HEK293 (cell line): Measurements from ENCODE around the gene RND2.
A peak's percentile ranks its signal among the peaks of the same experiment; 100 is the strongest.

ENCODE experiments used
- CTCF ChIA-PET: fragments of 350-600 bp; formaldehyde crosslinking; extraction: SDS; loops from one replicate; lab custom pipeline; 2021; ENCODE audit warnings: antibody characterized with exemption; lab: Yijun Ruan, JAX
- POLR2A ChIA-PET: fragments of 300-600 bp; formaldehyde crosslinking; extraction: SDS; loops from one replicate; lab custom pipeline; 2020; ENCODE audit warnings: antibody characterized with exemption, inconsistent platforms; lab: Yijun Ruan, JAX
- H3K27ac ChIP-seq: fragments of 200-500 bp; sonication (Bioruptor generic); 2 replicates; pipeline ENCODE4 v1.5.1; 2014; ENCODE audit warnings: low read depth, low read length, control low read depth, inconsistent platforms; ENCODE audit errors: extremely low read depth
- H3K36me3 ChIP-seq, 2 experiments: fragments of 200-500 bp in 1 of 2; sonication (Bioruptor generic) in 1 of 2; 1 replicate in 1 of 2; 2 replicates in 1 of 2; pipeline ENCODE4 v1.5.1; 2014 to 2017; ENCODE audit warnings: inconsistent platforms in 2 of 2, low read length in 2 of 2; ENCODE audit not compliant: control insufficient read depth in 2 of 2, insufficient read depth in 1 of 2
- H3K4me1 ChIP-seq: fragments of 200-500 bp; sonication (Bioruptor generic); 2 replicates; pipeline ENCODE4 v1.5.1; 2014; ENCODE audit warnings: mild to moderate bottlenecking, low read length, inconsistent platforms; ENCODE audit not compliant: control insufficient read depth, insufficient read depth
- H3K4me3 ChIP-seq: 2 replicates; pipeline ENCODE4 v1.5.1; 2011; ENCODE audit warnings: low read depth, mild to moderate bottlenecking, control low read depth, low read length, moderate library complexity
- H3K9me3 ChIP-seq: fragments of 200-500 bp; sonication (Bioruptor generic); 2 replicates; pipeline ENCODE4 v1.5.1; 2014; ENCODE audit warnings: low read depth, low read length, inconsistent platforms; ENCODE audit not compliant: control insufficient read depth, insufficient read depth
- KLF8 ChIP-seq: fragments of 450-650 bp; formaldehyde crosslinking; IDR thresholded peaks from 2 replicates; pipeline ENCODE4 v1.5.1; 2016; ENCODE audit warnings: missing biosample characterization, missing genetic modification characterization
- SP7 ChIP-seq: fragments of 450-650 bp; formaldehyde crosslinking; IDR thresholded peaks from 2 replicates; pipeline ENCODE4 v1.5.1; 2016; ENCODE audit warnings: missing biosample characterization, missing genetic modification characterization
- WT1 ChIP-seq: fragments of 450-650 bp; formaldehyde crosslinking; IDR thresholded peaks from 2 replicates; pipeline ENCODE4 v1.5.1; 2016; ENCODE audit warnings: missing biosample characterization, missing genetic modification characterization
- ZBTB48 ChIP-seq: fragments of 450-650 bp; formaldehyde crosslinking; IDR thresholded peaks from 2 replicates; pipeline ENCODE4 v1.5.1; 2016; ENCODE audit warnings: missing biosample characterization, missing genetic modification characterization
- ZEB2 ChIP-seq: fragments of 450-650 bp; formaldehyde crosslinking; IDR thresholded peaks from 2 replicates; pipeline ENCODE4 v1.5.1; 2016; ENCODE audit warnings: missing biosample characterization, missing genetic modification characterization
- ZNF202 ChIP-seq: fragments of 450-650 bp; formaldehyde crosslinking; IDR thresholded peaks from 2 replicates; pipeline ENCODE4 v1.5.1; 2016; ENCODE audit warnings: missing biosample characterization, missing genetic modification characterization, borderline replicate concordance
- ZNF24 ChIP-seq: fragments of 450-650 bp; formaldehyde crosslinking; IDR thresholded peaks from 2 replicates; pipeline ENCODE4 v1.5.1; 2016; ENCODE audit warnings: missing biosample characterization, missing genetic modification characterization
- ZNF302 ChIP-seq: fragments of 450-650 bp; formaldehyde crosslinking; IDR thresholded peaks from 2 replicates; pipeline ENCODE4 v1.5.1; 2016; ENCODE audit warnings: missing biosample characterization, missing genetic modification characterization, low read depth
- ZNF548 ChIP-seq: fragments of 450-650 bp; formaldehyde crosslinking; IDR thresholded peaks from 2 replicates; pipeline ENCODE4 v1.5.1; 2016; ENCODE audit warnings: missing biosample characterization, missing genetic modification characterization
- ZNF571 ChIP-seq: fragments of 450-650 bp; formaldehyde crosslinking; IDR thresholded peaks from 2 replicates; pipeline ENCODE4 v1.5.0; 2017; ENCODE audit warnings: missing biosample characterization, missing genetic modification characterization
- ZNF629 ChIP-seq: fragments of 450-650 bp; formaldehyde crosslinking; IDR thresholded peaks from 2 replicates; pipeline ENCODE4 v1.5.1; 2017; ENCODE audit warnings: missing biosample characterization, missing genetic modification characterization
- ZNF792 ChIP-seq: fragments of 450-650 bp; formaldehyde crosslinking; IDR thresholded peaks from 2 replicates; pipeline ENCODE4 v1.5.1; 2016; ENCODE audit warnings: missing biosample characterization, missing genetic modification characterization
- ZSCAN16 ChIP-seq: fragments of 450-650 bp; formaldehyde crosslinking; IDR thresholded peaks from 2 replicates; pipeline ENCODE4 v1.5.1; 2016; ENCODE audit warnings: missing biosample characterization, missing genetic modification characterization
- ZSCAN30 ChIP-seq: fragments of 450-650 bp; IDR thresholded peaks from 2 replicates; pipeline ENCODE4 v1.5.1; 2018; ENCODE audit warnings: missing biosample characterization, mild to moderate bottlenecking, missing genetic modification characterization, moderate library complexity
- TF ChIP-seq, protein P1 (sequence below): fragments of 450-650 bp; formaldehyde crosslinking; IDR thresholded peaks from 2 replicates; pipeline ENCODE4 v1.5.1; 2016; ENCODE audit warnings: missing biosample characterization, missing genetic modification characterization
- TF ChIP-seq, protein P2 (sequence below): fragments of 450-650 bp; formaldehyde crosslinking; IDR thresholded peaks from 2 replicates; pipeline ENCODE4 v1.5.1; 2016; ENCODE audit warnings: missing biosample characterization, missing genetic modification characterization
- TF ChIP-seq, protein P3 (sequence below): fragments of 450-650 bp; formaldehyde crosslinking; IDR thresholded peaks from 2 replicates; pipeline ENCODE4 v1.5.1; 2016; ENCODE audit warnings: missing biosample characterization, missing genetic modification characterization
- TF ChIP-seq, protein P4 (sequence below): fragments of 450-650 bp; formaldehyde crosslinking; IDR thresholded peaks from 2 replicates; pipeline ENCODE4 v1.5.1; 2016; ENCODE audit warnings: missing biosample characterization, missing genetic modification characterization
- TF ChIP-seq, protein P5 (sequence below): fragments of 450-650 bp; formaldehyde crosslinking; IDR thresholded peaks from 2 replicates; pipeline ENCODE4 v1.5.1; 2016; ENCODE audit warnings: missing biosample characterization, missing genetic modification characterization
- TF ChIP-seq, protein P6 (sequence below): fragments of 450-650 bp; formaldehyde crosslinking; IDR thresholded peaks from 2 replicates; pipeline ENCODE4 v1.5.1; 2016; ENCODE audit warnings: missing biosample characterization, missing genetic modification characterization
- TF ChIP-seq, protein P7 (sequence below): fragments of 450-650 bp; formaldehyde crosslinking; IDR thresholded peaks from 2 replicates; pipeline ENCODE4 v1.5.1; 2016; ENCODE audit warnings: missing biosample characterization, missing genetic modification characterization
- TF ChIP-seq, protein P8 (sequence below): fragments of 450-650 bp; formaldehyde crosslinking; IDR thresholded peaks from 2 replicates; pipeline ENCODE4 v1.5.1; 2016; ENCODE audit warnings: missing biosample characterization, missing genetic modification characterization

RND2 gene

DNA sequence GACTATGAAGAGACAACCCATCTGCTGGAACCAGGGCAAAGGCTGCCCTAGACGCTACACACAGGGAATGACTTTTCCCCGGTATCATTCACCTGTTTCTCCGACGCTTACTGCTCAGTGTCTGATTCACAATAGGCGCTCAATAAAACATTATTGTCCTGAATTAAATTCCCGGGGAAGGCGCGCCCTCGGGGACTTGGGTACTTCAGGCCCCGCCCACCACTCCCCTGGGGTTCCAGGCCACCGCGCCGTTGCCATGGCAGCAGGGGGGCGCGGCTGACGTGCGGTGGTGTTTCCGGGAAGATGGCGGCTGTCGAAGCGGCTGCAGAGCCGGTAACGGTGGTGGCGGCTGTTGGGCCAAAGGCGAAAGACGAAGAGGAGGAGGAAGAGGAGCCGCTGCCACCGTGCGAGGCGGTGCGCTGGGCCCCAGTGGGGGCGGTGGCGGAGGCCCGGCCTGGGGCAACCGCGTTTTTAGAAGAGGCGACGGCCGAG lies 44.7 kb upstream of the RND2 start, which contains the start of gene RUNDC1 (continued):
- TF ChIP-seq KLF8 (peak; percentile 68; the same call in 1 of the 2 replicates), ZNF24 (tag by site-specific recombination) (no peak), SP7 (tag by site-specific recombination) (peak; percentile 27; the same call in 1 of the 2 replicates), ZNF571 (no peak), ZNF202 (no peak), WT1 (tag by site-specific recombination) (0 out of 2 replicates have a peak, but pooled peaks have one; percentile 10)
- TF ChIP-seq, protein P1, sequence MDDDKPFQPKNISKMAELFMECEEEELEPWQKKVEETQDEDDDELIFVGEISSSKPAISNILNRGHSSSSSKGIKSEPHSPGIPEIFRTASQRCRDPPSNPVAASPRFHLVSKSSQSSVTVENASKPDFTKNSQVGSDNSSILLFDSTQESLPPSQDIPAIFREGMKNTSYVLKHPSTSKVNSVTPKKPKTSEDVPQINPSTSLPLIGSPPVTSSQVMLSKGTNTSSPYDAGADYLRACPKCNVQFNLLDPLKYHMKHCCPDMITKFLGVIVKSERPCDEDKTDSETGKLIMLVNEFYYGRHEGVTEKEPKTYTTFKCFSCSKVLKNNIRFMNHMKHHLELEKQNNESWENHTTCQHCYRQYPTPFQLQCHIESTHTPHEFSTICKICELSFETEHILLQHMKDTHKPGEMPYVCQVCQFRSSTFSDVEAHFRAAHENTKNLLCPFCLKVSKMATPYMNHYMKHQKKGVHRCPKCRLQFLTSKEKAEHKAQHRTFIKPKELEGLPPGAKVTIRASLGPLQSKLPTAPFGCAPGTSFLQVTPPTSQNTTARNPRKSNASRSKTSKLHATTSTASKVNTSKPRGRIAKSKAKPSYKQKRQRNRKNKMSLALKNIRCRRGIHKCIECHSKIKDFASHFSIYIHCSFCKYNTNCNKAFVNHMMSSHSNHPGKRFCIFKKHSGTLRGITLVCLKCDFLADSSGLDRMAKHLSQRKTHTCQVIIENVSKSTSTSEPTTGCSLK (tag by site-specific recombination), result no peak
- TF ChIP-seq, protein P2, sequence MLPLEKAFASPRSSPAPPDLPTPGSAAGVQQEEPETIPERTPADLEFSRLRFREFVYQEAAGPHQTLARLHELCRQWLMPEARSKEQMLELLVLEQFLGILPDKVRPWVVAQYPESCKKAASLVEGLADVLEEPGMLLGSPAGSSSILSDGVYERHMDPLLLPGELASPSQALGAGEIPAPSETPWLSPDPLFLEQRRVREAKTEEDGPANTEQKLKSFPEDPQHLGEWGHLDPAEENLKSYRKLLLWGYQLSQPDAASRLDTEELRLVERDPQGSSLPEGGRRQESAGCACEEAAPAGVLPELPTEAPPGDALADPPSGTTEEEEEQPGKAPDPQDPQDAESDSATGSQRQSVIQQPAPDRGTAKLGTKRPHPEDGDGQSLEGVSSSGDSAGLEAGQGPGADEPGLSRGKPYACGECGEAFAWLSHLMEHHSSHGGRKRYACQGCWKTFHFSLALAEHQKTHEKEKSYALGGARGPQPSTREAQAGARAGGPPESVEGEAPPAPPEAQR, result no peak
- TF ChIP-seq, protein P3, sequence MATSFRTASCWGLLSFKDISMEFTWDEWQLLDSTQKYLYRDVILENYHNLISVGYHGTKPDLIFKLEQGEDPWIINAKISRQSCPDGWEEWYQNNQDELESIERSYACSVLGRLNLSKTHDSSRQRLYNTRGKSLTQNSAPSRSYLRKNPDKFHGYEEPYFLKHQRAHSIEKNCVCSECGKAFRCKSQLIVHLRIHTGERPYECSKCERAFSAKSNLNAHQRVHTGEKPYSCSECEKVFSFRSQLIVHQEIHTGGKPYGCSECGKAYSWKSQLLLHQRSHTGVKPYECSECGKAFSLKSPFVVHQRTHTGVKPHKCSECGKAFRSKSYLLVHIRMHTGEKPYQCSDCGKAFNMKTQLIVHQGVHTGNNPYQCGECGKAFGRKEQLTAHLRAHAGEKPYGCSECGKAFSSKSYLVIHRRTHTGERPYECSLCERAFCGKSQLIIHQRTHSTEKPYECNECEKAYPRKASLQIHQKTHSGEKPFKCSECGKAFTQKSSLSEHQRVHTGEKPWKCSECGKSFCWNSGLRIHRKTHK, result no peak

DNA sequence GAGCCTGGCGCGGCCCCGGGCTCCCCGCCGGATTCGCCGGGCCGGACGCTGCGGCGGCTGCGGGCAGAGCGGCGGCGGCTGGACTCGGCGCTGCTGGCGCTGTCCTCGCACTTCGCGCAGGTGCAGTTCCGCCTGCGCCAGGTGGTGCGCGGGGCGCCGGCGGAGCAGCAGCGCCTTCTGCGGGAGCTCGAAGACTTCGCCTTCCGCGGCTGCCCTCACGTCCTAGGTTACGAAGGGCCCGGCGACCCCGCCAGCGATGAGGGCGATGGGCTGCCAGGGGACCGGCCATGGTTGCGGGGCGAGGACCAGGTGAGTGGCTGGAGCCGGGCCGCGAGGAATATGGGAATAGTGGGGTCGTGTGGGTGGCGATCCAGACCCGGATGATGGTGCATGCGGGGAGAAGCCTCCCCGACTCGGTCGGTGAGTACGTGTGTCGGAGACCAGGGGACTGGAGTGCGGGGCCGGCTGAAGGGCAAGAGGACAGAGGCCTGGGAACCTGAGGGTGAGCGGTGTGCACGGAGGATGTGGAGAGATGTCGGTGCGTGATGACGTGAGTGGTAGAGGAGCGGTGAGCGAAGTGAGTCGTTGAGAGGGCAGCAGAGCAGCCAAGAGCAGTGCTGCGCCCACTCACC lies 44.1 kb upstream of the RND2 start:
- CTCF ChIA-PET, result interaction anchor here (0.6 to 1.0 kb wide), 2 partner anchors 14 to 17 kb away, joined by 3 read pairs; partner anchors contain the start of gene RPL27
- Histone ChIP-seq H3K36me3 (peaks cover 9 to 16% of the 10 kb centered on the region in 2 experiments), H3K4me1 (peaks cover 10% of the 10 kb centered on the region), H3K4me3 (peak overlapping the region; percentile 85), H3K27ac (peak overlapping the region; percentile 78), H3K9me3 (no peaks in the 10 kb centered on the region)
- POLR2A ChIA-PET, result interaction anchor here (2.2 to 4.2 kb wide), 2 partner anchors 15 to 17 kb away, joined by 7 to 26 read pairs; partner anchors contain the start of gene RPL27
- TF ChIP-seq ZBTB48, result peak; percentile 24; the same call in 1 of the 2 replicates
- TF ChIP-seq ZNF302 (tag by site-specific recombination), result no peak
- TF ChIP-seq ZSCAN30, result no peak
- TF ChIP-seq, protein P4, sequence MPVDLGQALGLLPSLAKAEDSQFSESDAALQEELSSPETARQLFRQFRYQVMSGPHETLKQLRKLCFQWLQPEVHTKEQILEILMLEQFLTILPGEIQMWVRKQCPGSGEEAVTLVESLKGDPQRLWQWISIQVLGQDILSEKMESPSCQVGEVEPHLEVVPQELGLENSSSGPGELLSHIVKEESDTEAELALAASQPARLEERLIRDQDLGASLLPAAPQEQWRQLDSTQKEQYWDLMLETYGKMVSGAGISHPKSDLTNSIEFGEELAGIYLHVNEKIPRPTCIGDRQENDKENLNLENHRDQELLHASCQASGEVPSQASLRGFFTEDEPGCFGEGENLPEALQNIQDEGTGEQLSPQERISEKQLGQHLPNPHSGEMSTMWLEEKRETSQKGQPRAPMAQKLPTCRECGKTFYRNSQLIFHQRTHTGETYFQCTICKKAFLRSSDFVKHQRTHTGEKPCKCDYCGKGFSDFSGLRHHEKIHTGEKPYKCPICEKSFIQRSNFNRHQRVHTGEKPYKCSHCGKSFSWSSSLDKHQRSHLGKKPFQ (tag by site-specific recombination), result peak; percentile 71; the same call in 1 of the 2 replicates
- TF ChIP-seq, protein P5, sequence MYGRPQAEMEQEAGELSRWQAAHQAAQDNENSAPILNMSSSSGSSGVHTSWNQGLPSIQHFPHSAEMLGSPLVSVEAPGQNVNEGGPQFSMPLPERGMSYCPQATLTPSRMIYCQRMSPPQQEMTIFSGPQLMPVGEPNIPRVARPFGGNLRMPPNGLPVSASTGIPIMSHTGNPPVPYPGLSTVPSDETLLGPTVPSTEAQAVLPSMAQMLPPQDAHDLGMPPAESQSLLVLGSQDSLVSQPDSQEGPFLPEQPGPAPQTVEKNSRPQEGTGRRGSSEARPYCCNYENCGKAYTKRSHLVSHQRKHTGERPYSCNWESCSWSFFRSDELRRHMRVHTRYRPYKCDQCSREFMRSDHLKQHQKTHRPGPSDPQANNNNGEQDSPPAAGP, result no peak; the same call in 1 of the 2 replicates
- no peak for TF ChIP-seq ZSCAN16
- TF ChIP-seq, protein P6, sequence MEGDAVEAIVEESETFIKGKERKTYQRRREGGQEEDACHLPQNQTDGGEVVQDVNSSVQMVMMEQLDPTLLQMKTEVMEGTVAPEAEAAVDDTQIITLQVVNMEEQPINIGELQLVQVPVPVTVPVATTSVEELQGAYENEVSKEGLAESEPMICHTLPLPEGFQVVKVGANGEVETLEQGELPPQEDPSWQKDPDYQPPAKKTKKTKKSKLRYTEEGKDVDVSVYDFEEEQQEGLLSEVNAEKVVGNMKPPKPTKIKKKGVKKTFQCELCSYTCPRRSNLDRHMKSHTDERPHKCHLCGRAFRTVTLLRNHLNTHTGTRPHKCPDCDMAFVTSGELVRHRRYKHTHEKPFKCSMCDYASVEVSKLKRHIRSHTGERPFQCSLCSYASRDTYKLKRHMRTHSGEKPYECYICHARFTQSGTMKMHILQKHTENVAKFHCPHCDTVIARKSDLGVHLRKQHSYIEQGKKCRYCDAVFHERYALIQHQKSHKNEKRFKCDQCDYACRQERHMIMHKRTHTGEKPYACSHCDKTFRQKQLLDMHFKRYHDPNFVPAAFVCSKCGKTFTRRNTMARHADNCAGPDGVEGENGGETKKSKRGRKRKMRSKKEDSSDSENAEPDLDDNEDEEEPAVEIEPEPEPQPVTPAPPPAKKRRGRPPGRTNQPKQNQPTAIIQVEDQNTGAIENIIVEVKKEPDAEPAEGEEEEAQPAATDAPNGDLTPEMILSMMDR, result peak; percentile 81
- peak; percentile 43; the same call in 1 of the 2 replicates for TF ChIP-seq ZNF792
- peak; percentile 65 for TF ChIP-seq ZNF629 (tag by site-specific recombination)
- no peak for TF ChIP-seq ZNF548 (tag by site-specific recombination)
- TF ChIP-seq, protein P7, sequence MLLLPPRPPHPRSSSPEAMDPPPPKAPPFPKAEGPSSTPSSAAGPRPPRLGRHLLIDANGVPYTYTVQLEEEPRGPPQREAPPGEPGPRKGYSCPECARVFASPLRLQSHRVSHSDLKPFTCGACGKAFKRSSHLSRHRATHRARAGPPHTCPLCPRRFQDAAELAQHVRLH (tag by site-specific recombination), result peak; percentile 90
- TF ChIP-seq, protein P8, sequence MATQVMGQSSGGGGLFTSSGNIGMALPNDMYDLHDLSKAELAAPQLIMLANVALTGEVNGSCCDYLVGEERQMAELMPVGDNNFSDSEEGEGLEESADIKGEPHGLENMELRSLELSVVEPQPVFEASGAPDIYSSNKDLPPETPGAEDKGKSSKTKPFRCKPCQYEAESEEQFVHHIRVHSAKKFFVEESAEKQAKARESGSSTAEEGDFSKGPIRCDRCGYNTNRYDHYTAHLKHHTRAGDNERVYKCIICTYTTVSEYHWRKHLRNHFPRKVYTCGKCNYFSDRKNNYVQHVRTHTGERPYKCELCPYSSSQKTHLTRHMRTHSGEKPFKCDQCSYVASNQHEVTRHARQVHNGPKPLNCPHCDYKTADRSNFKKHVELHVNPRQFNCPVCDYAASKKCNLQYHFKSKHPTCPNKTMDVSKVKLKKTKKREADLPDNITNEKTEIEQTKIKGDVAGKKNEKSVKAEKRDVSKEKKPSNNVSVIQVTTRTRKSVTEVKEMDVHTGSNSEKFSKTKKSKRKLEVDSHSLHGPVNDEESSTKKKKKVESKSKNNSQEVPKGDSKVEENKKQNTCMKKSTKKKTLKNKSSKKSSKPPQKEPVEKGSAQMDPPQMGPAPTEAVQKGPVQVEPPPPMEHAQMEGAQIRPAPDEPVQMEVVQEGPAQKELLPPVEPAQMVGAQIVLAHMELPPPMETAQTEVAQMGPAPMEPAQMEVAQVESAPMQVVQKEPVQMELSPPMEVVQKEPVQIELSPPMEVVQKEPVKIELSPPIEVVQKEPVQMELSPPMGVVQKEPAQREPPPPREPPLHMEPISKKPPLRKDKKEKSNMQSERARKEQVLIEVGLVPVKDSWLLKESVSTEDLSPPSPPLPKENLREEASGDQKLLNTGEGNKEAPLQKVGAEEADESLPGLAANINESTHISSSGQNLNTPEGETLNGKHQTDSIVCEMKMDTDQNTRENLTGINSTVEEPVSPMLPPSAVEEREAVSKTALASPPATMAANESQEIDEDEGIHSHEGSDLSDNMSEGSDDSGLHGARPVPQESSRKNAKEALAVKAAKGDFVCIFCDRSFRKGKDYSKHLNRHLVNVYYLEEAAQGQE (tag by site-specific recombination), result peak; percentile 24; the same call in 1 of the 2 replicates
- peak; percentile 51 for TF ChIP-seq ZEB2 (tag by site-specific recombination)
